ENCODE data around the gene FOXJ3.
"Not testable (repeated sequence)": the region's sequence is repeated elsewhere in the genome, so short reads cannot be mapped to it uniquely, and the experiment has no call there.

The FOXJ3 gene

DNA sequence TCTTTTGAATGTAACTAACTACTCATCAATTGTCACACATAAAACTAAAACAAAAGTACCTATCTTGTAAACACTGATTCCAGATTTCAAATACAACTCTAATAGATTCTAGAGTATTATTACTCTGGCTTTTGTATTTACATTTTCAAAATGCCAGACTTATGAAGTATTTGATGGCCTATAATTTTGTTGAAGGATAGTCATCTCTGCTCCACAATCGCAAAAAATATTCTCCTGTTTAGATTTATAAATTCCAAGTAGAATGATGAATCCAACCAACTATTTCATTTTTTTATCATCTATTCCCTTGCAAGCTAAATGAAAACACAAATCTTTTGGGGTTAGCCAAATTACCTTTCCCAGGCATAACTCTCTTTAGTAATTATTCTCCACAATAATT lies 95.5 kb downstream of the FOXJ3 start:
- no peak for DNase-seq

DNA sequence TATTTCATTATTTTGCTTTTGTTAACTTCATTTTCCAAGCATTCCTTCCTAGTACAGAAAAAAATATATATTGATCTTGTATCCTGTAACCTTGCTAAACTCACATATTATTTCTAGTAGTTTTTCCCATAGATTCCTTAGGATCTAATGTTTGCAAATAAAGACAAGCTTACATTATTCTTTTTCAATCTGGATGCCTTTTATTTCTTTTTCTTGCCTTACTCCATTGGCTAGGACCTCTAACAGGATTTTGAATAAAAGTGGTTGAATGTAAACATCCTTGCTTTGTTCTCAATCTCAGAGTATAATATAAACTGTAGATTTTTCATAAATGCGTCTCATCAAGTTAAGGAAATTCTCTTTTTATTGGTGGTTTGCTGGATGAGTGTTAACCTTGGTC lies 96.0 kb downstream of the FOXJ3 start:
- no peak for DNase-seq

DNA sequence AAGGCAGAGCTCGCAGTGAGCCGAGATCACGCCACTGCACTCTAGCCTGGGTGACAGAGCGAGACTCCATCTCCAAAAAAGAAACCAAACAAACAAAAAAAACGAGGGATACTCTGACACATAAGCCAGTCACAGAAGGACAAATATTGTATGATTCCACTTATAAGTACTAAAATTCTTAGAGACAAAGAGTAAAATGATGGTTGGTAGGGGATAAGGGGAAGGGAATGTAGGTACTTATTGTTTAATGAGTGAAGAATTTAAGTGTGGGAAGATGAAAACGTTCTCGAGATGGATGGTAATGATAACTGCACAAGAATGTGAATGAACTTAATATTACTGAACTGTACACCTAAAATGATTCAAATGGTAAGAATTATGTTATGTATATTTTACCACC lies 103.8 kb downstream of the FOXJ3 start:
- no peak for DNase-seq

DNA sequence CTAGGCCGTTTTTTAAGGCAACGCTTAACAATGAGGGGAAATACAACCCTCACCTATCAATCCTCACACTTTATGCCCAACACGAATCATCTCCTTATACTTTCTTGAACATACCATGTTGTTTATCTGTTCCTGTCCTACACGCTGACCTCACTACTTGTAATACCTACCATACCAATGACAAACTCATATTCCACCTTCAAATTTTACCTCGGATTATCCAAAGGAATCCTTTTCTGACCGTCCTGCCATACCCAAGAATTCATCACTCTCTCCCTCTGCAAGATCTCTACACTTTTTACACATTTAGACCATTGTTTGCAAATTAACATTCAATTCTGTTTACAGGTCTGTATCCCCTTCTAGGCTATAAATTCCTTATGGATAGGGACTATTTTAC lies 106.1 kb downstream of the FOXJ3 start:
- no peak for DNase-seq

DNA sequence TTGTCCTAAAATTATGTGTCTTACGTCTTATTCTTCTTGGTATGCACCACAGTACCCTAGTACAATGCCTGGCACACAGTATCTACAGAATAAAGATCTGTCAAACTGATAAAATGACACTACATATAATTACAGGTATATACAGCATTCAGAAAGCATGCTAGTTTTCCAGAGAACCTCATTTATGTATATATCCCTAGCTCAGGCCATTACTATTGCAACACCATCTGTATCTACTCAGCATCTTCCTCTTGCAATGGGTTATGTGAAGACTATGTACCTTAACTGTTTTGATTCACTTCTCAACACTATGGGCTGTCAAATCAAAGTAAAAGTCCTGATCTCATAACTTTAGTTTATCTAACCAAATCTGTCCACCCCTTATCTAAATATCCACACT lies 112.0 kb downstream of the FOXJ3 start:
- no peak for DNase-seq

DNA sequence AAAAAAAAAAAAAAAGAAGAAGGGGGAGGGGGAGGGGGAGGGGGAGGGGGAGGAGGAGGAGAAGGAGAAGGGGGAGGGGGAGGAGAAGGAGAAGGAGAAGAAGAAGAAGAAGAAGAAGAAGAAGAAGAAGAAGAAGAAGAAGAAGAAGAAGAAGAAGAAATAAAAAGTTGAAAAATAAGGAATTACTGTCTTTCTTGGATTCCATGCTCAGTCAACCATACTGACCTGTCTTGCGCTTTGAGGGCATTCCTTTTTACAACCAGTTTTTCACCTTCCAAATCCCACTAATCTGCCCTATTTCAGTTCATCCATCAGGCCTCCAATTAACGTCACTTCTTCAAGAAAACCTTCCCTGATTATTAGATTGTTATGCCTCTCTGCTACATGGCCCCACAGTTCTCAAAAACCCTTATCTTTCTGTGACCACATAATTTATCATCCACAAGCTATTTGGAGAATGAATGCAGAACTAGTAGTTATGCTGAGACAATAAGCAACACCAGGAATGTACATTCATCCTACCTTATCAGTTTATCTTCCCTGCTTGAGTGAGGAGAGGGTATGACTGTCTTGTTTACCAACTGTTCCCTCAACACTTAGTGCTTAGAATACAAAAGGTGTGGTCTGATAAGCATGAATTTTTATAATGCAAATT lies 113.0 kb downstream of the FOXJ3 start:
- DNase-seq: no peak

DNA sequence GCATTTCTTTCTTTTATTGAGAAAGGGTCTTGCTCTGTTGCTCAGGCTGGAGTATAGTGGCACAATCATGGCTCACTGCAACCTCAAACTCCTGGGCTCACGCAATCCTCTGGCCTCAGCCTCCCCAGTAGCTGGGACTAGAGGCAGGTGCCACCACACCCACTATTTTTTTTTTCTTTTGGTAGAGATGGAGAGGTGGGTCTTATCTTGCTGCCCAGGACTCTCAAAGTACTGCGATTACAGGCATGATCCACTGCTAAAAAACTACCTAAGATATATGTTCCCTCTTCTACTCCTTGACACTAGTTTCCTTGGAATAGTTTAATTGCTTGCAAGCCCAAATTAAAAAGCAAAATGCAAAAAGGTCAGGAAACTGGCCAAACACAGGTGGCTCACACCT lies 113.6 kb downstream of the FOXJ3 start:
- DNase-seq: no peak

DNA sequence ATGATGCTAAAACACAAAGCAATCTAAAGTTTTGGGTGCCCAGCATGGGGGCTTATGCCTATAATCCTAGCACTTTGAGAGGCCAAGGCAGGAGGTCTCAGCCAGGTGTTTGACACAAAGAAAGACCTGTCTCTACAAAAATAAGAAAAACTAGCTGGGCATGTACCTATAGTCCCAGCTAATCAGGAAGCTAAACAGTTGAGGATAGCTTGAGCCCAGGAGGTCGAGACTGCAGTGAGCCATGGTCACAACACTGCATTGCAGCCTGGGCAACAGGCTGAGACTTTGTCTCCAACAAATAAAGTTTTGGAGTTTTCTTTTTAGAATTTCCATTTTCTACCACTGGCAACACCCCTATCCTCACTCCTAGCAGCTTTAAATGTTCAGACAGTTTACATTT lies 115.4 kb downstream of the FOXJ3 start:
- no peak for DNase-seq

DNA sequence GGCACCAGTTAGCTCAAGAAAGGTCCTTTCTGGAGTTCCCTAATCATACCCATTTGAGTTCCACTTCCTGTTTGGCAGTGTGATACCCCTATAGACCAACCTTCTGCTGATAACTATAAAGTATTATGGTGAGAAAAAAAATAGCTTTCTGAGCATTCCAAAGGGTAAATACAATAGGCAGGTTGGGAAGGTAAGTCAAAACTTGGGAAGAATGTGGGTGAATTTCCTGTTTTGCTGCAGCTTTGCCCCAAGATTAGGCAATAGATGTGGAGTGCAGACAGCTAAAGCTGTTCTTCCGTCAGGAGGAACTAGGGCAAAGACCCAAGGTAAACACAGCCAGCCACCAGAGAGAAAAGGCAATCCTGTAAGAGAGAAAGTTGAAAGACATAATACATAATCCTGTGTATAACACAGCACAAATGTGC lies 120.6 kb downstream of the FOXJ3 start:
- DNase-seq: no peak

DNA sequence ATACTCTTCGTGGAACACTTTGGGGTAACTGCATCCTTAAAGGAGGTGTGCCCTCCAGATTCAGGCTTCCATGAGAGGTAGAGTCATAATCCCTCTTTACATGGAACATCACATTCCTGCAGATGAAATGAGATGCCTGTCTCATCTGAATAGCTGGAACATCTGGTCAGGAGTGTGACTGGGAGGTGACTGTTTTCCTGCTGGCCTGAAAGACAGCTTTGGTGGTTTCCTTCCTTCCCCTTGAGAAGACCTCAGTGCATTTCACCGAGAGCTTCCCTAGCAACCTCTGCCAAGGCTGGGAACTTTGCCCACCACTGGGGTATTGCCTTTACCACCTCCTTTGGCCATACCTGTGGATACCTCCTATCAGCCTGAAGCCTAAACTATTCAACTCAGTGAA lies 123.8 kb downstream of the FOXJ3 start:
- no peak for DNase-seq

DNA sequence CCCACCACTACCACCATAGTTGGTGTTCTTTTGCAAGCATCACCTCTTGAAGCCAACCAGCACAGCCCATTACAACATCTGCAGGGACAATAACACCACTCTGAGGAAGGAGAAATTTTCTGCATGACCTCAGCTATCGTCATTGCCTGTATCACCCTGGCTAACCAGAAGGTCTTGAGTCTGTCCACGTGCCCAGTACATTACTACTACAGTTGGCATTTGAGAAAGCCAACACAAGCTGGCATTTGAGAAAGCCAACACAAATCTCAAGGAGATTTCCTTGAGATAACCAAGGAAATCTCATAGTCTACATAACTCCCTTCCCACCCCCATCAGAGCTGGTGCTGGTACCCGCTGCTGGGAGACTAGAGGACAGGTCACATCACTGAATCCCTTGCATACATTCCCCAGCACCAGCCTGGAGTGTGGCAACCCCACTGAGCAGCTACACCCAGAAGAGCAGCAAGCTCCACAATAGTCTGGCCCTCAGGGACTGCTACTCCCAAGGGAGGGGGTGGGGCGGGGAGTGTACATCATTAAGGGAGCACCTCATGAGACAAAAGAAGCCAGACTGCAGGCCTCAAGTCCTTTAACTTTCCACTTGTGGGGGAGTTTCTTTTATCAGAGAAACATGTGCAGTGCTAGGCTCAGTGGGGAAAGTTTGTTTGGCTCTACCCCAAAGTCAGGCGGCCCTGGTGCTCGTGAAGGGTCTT lies 124.5 kb downstream of the FOXJ3 start:
- no peak for DNase-seq

DNA sequence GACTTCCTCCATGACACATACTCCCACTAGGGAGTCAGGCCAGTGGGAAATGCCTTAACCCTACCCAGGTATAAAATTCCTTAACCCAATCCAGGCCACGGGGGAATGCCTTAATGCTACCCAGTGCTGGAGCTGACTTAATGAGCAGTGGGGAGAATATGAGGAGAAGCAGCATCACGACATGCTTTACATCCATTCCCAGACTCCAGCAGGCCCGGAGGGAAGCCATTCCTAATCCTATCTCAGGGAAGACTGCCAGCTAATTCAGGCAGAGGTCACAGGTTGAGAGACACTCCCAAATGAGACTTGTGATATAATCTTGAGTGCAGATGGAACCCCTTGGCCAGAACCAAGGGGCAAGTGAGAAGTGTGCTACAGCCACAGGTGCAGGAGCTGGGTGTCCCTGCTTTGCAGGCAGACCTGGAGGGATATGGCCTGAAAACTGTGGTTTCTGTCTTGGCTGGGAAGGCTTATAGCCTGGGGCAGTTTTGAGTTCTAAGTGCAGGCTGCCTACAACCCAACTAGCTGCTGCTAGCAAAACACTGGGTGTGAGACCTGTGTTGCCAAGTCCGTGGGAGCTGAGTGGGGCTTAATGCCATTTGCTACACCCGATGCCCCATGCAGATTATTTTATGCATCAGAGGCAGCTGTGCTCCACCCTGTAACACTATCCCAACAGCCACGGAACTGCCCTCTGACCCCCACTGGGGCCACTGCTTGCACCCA lies 125.3 kb downstream of the FOXJ3 start:
- DNase-seq: no peak

DNA sequence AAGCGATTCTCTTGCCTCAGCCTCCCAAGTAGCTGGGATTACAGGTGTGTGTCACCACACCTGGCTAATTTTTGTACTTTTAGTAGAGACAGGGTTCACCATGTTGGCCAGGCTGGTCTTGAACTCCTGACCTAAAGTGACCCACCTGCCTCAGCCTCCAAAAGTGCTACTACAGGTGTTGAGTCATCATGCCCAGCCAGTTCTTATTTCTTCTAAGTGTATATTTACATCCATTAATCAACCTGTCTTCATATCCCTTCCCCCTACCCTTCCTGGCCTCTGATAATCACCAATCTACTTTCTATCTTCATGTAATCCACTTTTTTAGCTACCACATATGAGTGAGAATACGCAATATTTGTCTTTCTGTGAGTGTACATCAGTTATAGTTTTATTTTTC lies 128.1 kb downstream of the FOXJ3 start:
- DNase-seq: not testable (repeated sequence)

DNA sequence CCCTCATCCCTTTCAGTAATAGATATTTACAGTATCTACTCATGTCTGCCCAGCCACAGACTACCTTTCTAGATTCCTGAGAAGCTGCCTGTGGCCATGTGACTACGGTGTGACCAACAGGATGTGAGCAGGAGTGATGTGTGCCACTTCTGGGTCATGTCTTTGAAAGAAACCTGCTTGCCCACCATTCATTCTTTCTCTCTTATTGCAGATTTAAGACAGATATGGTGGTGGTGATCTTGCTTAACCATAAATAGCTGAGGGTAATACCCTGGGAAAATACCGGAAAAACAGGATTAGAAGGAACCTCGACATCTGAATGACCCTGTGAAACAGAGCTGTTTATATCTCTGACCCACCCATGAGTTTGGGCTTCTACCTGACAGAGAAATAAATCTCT lies 128.9 kb downstream of the FOXJ3 start:
- DNase-seq: no peak

DNA sequence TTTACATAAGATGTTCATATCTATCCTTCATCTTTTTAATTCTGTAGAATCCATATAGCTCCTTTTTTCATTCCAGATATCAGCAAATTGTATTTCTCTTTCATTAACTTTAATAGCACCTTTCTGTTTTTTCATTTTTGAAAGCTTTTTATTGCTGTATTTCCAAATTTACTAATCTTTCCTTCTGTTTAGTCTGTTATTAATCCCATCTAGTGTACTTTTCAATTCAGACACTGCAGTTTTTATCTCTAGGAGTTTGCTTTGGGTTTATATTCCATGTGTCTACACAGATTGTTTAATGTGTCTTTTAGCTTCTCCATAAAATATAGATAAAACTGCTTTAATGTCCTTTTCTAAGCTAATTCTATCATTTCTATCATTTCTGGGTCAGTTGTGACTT lies 133.0 kb downstream of the FOXJ3 start:
- no peak for DNase-seq

DNA sequence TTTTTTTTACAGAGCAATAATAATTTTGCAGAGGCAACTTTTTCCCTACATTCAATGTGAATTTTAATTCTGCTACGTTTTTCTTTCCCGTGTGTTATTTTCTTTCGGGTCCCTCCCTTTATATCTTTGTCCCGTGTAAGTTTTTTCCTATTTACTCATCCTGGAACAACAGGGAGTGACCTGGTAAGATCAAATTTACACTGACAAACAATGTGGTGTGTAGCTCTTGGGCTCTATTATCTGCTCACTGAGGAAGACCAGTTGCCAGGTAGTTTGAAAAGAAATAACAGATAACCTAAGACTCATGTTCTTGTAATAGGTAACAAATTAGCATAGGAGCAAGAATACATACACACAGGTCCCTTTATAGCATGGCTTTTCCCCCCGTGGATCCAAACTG lies 136.8 kb downstream of the FOXJ3 start:
- DNase-seq: no peak

DNA sequence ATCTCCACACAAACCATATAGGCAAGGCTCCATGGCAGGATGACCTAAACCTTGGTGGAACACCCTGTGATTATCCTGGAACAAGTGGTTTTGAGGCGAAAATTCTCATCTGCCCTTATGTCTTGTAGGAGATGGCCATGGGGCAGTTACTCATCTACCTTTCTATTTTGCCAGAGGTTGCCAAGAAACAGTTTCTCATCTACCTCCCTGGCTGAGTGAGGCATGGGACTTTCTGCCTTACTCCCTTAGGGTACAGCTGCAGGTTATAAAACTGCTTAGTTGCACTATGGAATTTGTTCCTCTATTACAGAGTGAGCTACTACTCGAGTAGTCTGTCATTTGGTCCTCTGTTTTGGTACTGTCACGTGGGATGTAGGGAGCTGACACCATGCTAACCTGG lies 139.2 kb downstream of the FOXJ3 start:
- DNase-seq: no peak

DNA sequence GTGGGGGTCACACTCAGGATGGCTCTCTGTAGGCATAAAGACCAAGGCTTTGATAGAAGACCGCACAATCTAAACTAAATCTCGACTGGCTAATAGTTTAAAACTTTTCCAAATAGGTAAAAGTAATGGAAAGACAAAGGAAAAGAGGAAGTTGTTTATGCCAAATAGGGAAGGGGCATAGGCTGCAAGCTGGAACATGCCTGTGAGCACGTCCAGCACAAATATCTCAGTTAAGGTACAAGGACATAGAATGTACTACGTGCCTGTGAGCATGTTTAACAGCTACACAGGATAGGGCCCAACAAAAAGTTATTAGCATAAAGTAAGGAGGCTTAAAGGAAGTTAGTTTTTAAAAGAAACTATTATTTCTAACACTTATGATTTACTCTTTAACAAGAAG lies 142.9 kb downstream of the FOXJ3 start:
- no peak for DNase-seq

DNA sequence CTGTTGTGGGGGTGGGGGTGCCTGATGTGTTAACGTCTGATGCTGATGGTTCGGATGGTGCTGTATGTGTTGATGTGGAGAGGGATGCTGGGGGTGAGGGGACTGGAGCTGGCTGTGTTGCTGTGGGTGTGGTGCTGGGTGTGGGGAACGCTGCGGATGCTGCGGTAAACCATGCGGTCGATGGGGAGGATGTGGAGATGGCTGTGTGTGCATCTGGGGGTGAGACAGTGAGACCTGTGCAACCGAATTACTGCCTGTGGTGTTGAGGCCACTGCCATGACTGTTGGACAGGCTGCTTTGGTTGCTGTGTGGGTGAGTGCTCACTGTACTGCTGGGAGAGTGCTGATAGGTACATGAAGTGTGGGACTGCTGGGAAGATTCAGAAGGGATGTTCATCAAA lies 143.7 kb downstream of the FOXJ3 start:
- DNase-seq: no peak

DNA sequence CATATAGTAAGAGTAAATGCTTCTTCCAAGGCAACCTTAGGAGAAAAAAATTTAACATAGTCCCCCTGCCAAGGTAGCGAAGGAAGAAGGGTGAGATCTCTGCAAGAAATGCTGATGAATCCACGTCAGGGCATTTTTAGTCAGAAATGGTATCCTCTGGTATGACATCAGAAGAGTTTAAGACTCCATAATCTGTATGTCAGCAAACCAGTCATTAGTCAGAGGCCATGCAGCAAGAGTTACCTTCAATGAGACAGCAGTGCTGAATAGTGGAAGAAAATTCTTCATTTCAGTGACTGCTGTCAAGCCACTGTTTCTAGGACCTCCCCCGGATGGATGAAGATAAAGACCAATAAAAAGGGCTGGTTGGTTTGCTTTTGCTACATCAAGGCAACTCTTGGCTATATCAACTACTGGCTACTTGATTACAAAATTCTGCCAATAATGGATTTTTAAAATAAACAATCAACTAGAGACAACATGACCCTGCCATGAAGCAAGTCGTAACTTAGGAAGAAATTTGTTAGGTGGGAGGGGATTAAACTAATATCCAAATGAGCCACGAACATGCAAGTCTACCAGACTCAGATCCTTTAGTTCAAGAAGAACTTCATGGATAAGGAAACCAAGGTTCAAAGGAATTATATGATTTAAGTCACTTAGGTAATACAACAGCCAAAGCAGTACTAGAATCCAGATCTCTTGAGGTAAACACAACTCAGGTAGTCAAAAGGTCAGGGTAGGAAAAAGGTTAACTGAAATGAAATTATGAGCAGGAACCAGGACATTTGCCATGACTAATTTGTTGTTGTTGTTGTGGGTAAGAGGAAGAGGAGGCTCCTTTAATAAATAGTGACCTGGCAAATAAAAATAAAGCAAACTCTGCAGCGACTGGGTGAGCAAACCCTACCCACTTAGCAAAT lies 144.8 kb downstream of the FOXJ3 start:
- no peak for DNase-seq

DNA sequence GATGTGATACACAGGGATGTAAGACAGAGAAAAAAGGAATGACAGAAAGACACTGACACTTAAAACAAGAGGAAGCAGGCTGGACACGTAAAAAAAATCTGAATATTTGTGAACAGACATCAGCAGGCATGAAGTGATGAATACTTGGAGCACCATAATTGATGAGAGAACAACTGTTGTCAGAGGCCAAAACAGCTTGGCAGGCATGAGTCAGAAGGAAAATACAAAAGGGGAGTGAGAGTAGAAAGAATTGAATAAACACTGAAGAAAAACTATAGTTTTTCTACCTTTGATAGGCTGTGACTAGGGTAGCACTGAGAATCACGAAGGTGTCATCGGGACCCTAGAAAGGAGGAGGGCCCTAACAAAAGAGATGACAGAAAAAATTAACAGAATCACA lies 148.9 kb downstream of the FOXJ3 start:
- no peak for DNase-seq

DNA sequence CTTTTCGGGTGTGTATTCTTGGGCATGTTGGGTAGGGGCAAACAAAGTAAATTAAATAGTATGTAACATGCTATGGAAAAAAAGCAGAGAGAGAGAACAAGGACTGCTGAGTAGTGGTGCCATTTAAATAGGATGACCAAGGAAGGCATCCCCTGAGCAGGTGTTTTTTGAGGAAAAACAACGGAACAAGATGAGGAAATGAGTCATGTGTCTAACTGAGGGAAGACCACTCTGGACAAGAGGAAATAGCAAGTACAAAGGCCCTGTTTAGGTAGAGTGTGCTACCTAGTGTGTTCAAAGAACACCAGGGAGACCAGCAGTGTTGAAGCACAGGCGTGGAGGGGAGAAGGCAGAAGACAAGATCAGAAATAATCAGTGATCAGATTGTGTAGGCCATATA lies 150.4 kb downstream of the FOXJ3 start:
- DNase-seq: no peak

DNA sequence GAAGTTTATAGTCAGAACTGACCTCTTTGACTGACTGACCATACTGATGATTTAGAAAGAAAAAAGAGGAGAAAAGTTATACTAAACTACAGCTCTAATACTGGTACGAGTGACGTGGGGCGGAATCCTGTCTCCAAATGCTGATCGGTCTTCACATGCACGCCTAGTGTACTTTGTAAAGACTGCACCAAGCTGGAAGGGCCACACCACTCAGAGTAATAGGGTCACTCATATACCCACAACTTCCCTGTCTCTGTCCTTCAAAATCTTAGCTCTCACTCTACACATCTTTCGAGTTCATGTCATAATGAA lies 151.1 kb downstream of the FOXJ3 start:
- no peak for DNase-seq
